ENCODE results near the gene COL8A1. TPM values are rescaled to one million over a fixed set of nuclear protein-coding genes. Genes with fewer than 3 reads are reported as not detected.
"Not testable (repeated sequence)": the region's sequence is repeated elsewhere in the genome, so short reads cannot be mapped to it uniquely, and the experiment has no call there.

COL8A1 gene
- total RNA-seq, 4 donors from 2014 or later = 31.5 to 139 (median 71.4) TPM

- Histone ChIP-seq H3K9me3 (no peaks in the 10 kb centered on the region), H3K27ac (replicated peaks in 1 of 4) (no peak overlapping the region), H3K36me3 (no peaks in the 10 kb centered on the region), H3K4me1 (peaks cover 2 to 20% (median 15%) of the 10 kb centered on the region in 4 donors), H3K4me3 (no peak overlapping the region), H3K27me3 (no peaks in the 10 kb centered on the region)
- WGBS = 89% methylated on average over 1 of the region's 1 CpG
- TF ChIP-seq POLR2AphosphoS5 (IDR thresholded peaks at IDR 0.05) = no peak
- TF ChIP-seq CTCF (IDR thresholded peaks at IDR 0.05) = no peak
- TF ChIP-seq POLR2A (IDR thresholded peaks at IDR 0.05; ENCODE audit: low read depth) = no peak
- no peak for TF ChIP-seq EP300 (IDR thresholded peaks at IDR 0.05)
- intact Hi-C loops (cut with DNase I) = loop anchor here (10.0 kb wide), 1 partner anchor 657 kb away; the partner anchor contains the start of gene TMEM45A
- no peak for DNase-seq (ENCODE audit: extremely low spot score)
Measured at GRCh38 chr3:99837715-99838114, 199.3 kb downstream of the COL8A1 start.

GRCh38 chr3:99838755-99839154 is 200.4 kb downstream of the COL8A1 start:
- Histone ChIP-seq H3K4me3 (no peak overlapping the region), H3K4me1 (peaks cover 12 to 20% (median 16%) of the 10 kb centered on the region in 4 donors), H3K36me3 (no peaks in the 10 kb centered on the region), H3K27me3 (no peaks in the 10 kb centered on the region), H3K9me3 (no peaks in the 10 kb centered on the region), H3K27ac (replicated peaks in 1 of 4) (no peak overlapping the region)
- TF ChIP-seq CTCF (IDR thresholded peaks at IDR 0.05) = no peak
- no peak for TF ChIP-seq EP300 (IDR thresholded peaks at IDR 0.05)
- no peak for TF ChIP-seq POLR2A (IDR thresholded peaks at IDR 0.05; ENCODE audit: low read depth)
- TF ChIP-seq POLR2AphosphoS5 (IDR thresholded peaks at IDR 0.05) = no peak
- DNase-seq (ENCODE audit: extremely low spot score) = no peak
- intact Hi-C loops (cut with DNase I) = loop anchor here (10.0 kb wide), 1 partner anchor 656 kb away; the partner anchor contains the start of gene TMEM45A

GRCh38 chr3:99839613-99840012 is 201.2 kb downstream of the COL8A1 start:
- Histone ChIP-seq H3K9me3 (no peaks in the 10 kb centered on the region), H3K4me1 (peaks cover 20 to 22% (median 20%) of the 10 kb centered on the region in 4 donors), H3K27ac (replicated peaks in 1 of 4) (no peak overlapping the region), H3K27me3 (no peaks in the 10 kb centered on the region), H3K36me3 (no peaks in the 10 kb centered on the region), H3K4me3 (no peak overlapping the region)
- WGBS = 100% methylated on average over 1 of the region's 1 CpG
- TF ChIP-seq POLR2A (IDR thresholded peaks at IDR 0.05; ENCODE audit: low read depth) (no peak), EP300 (IDR thresholded peaks at IDR 0.05) (no peak), CTCF (IDR thresholded peaks at IDR 0.05) (no peak), POLR2AphosphoS5 (IDR thresholded peaks at IDR 0.05) (no peak)
- DNase-seq (ENCODE audit: extremely low spot score) = no peak
- intact Hi-C loops (cut with DNase I) = loop anchor here (10.0 kb wide), 2 partner anchors 205 to 655 kb away; partner anchors contain the start of gene TMEM45A

GRCh38 chr3:99841949-99842348 is 203.6 kb downstream of the COL8A1 start:
- not testable (repeated sequence) for H3K9me3 ChIP-seq; DNase-seq (ENCODE audit: extremely low spot score); H3K4me3 ChIP-seq; H3K27ac ChIP-seq (replicated peaks in 1 of 4); H3K36me3 ChIP-seq; H3K27me3 ChIP-seq
- 95% methylated on average over 4 of the region's 4 CpGs for WGBS
- peaks cover 40 to 45% (median 44%) of the 10 kb centered on the region in 4 donors for H3K4me1 ChIP-seq
- intact Hi-C loops (cut with DNase I) = loop anchor here (2.0 to 10.0 kb wide), 2 partner anchors 203 to 413 kb away; no protein-coding TSS in a partner anchor

GRCh38 chr3:99842826-99843589 is 204.6 kb downstream of the COL8A1 start:
- TF ChIP-seq CTCF (IDR thresholded peaks at IDR 0.05) (peak; percentile 74 to 85 (median 76)), POLR2AphosphoS5 (IDR thresholded peaks at IDR 0.05) (no peak)
- H3K36me3 ChIP-seq = peaks cover 0 to 2% (median 0%) of the 10 kb centered on the region in 4 donors
- no peaks in the 10 kb centered on the region for H3K27me3 ChIP-seq
- no peak for DNase-seq (ENCODE audit: extremely low spot score)
- 46% methylated on average over 2 of the region's 2 CpGs for WGBS
- intact Hi-C loops (cut with DNase I) = loop anchor here (2.0 to 10.0 kb wide), 2 partner anchors 202 to 412 kb away; no protein-coding TSS in a partner anchor
- peaks cover 49 to 55% (median 54%) of the 10 kb centered on the region in 4 donors for H3K4me1 ChIP-seq
- peak overlapping the region in 2 of 4 donors; percentile 4 to 24 for H3K4me3 ChIP-seq
- peak overlapping the region; percentile 78 to 85 (median 80) for H3K27ac ChIP-seq (replicated peaks in 1 of 4)
- no peaks in the 10 kb centered on the region for H3K9me3 ChIP-seq

Data from esophagus muscularis mucosa (tissue), 4 donors.